Stimulated activated CD4-positive, alpha-beta T cell treated with anti-CD3 and anti-CD28 coated beads, Interleukin-4, amount 100 ng/mL, for 1 hour (primary cell): ENCODE data around the gene RAB40C.

ENCODE experiments used
- DNase-seq: peaks from one replicate; pipeline ENCODE4 v3.0.0-alpha.2; 2020

Gene RAB40C, protein sequence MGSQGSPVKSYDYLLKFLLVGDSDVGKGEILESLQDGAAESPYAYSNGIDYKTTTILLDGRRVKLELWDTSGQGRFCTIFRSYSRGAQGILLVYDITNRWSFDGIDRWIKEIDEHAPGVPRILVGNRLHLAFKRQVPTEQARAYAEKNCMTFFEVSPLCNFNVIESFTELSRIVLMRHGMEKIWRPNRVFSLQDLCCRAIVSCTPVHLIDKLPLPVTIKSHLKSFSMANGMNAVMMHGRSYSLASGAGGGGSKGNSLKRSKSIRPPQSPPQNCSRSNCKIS

DNA sequence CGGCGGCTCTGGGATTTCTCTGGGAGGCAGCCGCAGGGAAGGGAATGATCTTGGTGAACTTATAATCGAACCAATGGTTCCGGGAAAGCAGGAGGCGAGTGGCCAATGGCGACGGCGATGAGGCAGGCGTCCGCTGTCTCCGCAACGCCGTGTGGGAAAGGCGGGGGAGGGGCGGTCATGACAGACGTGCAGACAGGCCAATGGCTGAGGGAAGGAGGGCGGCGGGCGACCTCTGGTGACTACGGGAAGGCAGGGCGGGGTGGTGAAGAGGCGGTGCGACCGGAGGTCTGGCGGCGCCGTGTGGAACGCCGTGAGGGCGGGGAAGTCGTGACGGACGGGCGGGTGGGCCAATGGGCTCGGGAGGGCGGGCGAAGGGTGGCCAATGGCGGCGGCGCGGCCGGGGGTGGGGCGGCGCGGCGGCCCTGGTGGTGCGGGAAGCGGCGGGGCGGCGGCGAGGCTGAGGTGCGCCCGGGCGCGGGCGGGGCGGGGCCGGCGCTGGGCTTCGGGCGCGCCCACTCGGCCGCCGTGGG, at the start of gene RAB40C:
Gene RAB40C (plus strand): TSS at position 409 of the 530 bp plus-strand sequence. CDS start 226 bp downstream, outside the sequence.
- peak; percentile 99 for DNase-seq

DNA sequence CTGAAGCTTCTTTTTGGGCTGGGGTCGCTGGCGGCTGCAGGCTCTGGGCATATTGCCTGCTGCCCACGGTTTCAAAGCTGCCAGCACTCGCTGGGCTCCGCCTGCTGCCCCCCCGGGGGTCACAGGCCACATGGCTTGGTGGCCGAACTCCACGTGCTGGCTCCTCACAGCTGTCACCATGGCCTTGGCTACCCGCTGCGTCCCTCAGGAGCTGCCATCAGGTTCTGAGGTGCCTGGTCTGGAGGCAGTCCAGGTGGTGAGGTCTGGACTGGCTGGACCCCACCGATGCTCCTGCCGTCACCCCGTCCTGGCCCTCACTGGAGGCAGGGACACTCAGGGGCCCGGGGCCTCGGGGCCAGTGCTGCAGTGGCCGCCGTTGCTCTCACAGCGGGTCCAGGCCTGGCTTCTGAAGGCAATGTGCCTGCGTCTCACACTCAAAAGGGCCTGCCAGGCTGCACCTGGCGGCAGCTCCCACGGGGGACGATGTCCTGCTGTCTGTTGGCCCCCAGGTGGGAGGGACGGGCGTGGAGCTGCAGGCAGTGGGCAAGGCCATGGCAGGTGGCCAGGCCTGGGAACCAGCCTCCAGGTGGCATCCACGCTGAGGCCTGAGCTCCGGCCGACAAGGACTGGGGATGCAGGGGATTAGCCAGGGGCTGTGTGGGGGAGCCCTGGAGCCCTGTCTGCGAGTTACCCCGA, 49.1 kb upstream of the RAB40C start:
- DNase-seq = no peak

GRCh38 chr16:543301-544164, 46.3 kb upstream of the RAB40C start:
- no peak for DNase-seq

- no peak for DNase-seq
These were observed 45.3 kb upstream of the RAB40C start for GRCh38 chr16:544517-544916.

DNA sequence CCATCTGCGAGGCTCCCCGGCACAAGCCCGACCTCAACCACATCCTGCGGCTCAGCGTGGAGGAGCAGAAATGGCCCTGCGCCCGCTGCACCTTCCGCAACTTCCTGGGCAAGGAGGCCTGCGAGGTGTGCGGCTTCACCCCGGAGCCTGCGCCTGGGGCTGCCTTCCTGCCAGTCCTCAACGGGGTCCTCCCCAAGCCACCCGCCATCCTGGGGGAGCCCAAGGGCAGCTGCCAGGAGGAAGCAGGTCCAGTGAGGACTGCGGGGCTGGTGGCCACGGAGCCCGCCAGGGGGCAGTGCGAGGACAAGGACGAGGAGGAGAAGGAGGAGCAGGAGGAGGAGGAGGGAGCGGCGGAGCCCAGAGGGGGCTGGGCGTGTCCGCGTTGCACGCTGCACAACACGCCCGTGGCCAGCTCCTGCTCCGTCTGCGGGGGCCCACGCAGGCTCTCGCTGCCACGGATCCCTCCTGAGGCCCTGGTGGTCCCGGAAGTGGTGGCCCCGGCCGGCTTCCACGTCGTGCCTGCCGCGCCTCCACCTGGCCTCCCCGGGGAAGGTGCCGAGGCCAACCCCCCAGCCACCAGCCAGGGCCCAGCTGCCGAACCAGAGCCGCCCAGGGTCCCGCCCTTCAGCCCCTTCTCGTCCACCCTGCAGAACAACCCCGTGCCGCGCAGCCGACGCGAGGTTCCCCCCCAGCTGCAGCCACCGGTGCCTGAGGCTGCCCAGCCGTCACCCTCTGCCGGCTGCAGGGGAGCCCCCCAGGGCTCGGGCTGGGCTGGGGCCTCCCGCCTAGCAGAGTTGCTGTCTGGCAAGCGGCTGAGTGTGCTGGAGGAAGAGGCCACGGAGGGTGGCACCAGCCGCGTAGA, 42.7 kb upstream of the RAB40C start:
- peak; percentile 66 for DNase-seq

DNA sequence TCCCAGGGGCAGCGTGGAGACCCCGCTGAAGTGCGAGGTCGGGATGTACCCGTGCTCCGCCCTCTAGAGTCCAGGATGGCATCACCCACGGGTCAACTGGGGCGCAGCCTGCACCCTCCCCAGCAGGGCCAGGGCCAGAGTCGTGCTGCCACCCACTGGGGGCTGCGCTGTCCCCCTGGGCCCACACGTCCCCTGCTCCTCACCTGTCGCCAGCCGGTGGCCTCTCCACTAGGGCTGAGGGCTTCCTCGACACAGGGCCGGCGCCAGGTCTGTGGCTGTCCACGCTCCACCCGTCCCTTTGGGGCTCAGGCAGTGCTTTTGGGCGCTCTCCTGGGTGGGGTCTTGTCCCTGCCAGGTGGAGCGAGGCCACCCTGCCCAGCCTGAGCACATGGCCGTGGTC, 41.3 kb upstream of the RAB40C start:
- DNase-seq = no peak

GRCh38 chr16:549544-550263, 40.2 kb upstream of the RAB40C start:
- DNase-seq = no peak

GRCh38 chr16:551210-551609, 38.7 kb upstream of the RAB40C start:
- DNase-seq = no peak

DNA sequence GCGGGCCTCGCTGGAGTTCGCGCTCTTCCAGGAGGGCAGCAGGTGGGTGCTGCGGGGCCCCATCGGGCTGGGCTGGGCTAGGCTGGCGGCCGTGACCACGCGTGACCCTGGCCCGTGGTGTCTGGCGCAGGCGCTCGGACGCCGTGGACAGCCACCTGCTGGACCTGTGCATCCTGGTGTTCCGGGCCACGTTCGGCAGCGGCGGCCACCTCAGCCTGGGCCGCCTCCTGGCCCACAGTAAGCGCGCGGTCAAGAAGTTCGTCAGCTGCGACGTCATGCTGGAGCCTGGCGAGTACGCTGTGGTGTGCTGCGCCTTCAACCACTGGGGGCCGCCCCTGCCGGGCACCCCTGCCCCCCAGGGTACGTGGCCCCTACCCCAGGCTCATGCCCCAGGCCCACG, 37.7 kb upstream of the RAB40C start:
- no peak for DNase-seq

DNA sequence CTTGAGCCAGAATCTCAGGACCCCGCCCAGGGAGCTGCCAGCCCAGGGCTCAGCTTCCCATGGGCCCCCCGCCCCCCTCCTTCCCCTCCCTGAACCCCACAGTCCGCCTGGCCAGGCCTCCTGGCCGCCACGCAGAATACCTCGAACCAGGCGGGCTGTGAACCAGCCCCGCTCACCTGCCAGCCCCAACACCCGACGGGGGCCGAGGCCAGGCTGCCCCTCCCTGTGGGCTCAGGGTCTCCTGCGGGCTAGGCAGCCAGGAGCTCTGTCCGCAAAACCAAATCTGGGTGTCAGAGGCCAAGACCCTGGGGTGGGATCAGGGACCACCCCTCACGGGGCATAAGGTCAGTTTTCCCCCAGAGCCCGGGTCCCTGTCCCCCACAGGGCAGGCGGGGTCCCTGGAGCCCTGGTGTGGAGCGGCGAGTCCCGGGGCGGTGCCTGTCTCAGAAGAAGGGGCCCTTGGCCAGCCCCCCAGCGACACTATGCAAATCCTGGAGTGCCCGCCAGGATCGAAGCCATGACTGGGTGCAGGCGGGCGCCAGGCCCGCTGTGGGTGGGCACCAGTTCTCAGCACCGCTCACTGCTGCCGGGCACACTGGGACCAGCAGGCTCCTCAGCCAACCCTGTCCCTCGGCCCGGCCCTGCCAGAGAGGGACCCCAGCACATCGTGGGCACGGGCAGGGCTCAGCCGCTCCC, 36.1 kb upstream of the RAB40C start:
- DNase-seq = no peak

DNA sequence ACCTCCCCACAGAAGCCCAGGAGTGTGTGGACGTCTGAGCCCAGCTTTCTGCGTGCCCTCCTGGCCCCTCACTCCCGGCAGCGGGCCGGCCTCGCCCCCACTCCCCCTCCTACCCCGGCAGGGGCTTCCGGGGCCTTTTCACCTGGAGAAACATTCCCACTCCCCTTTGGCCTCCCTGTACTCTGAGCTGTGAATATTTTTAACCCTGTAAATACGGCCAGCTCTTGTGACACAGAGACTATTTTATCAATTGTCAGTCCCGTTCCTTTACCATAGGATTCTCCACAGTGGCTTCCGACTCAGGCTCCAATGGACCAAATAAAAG, 35.6 kb upstream of the RAB40C start:
- DNase-seq = no peak

DNA sequence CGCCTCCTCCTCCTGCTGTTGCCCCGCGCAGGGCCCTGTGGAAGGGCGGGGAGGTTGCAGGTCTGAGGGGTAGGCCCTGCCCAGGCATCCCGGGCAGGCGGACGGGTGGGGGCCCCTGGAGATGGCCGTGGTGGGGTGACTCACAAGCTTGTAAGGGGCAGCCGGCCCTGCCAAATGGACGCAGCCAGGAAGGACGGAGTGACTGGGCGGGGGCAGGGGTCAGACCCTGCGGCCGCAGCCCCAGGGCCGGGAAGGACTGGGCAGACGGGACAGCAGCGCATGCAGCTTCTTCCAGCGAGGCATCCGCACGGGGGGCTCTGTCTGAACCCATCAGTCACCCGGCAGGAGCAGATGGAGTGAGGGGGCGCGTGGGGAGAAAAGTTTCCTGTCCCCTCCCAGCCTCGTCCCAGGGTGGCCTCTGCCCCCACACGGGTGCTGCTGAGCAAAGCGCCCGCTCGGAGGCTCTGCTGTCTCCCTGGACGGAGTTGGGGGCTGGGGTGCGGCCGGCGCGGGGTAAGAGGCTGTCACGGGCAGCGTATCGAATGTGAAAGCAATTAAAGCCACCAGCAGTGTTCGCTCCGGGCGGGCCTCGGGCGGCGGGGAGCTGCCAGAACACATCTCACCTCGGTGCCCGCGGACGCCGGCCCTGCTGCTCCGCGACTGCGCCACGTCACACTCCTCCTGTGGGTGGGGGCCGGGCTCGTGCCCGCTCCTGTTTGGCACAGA, 35.1 kb upstream of the RAB40C start:
- DNase-seq = no peak

DNA sequence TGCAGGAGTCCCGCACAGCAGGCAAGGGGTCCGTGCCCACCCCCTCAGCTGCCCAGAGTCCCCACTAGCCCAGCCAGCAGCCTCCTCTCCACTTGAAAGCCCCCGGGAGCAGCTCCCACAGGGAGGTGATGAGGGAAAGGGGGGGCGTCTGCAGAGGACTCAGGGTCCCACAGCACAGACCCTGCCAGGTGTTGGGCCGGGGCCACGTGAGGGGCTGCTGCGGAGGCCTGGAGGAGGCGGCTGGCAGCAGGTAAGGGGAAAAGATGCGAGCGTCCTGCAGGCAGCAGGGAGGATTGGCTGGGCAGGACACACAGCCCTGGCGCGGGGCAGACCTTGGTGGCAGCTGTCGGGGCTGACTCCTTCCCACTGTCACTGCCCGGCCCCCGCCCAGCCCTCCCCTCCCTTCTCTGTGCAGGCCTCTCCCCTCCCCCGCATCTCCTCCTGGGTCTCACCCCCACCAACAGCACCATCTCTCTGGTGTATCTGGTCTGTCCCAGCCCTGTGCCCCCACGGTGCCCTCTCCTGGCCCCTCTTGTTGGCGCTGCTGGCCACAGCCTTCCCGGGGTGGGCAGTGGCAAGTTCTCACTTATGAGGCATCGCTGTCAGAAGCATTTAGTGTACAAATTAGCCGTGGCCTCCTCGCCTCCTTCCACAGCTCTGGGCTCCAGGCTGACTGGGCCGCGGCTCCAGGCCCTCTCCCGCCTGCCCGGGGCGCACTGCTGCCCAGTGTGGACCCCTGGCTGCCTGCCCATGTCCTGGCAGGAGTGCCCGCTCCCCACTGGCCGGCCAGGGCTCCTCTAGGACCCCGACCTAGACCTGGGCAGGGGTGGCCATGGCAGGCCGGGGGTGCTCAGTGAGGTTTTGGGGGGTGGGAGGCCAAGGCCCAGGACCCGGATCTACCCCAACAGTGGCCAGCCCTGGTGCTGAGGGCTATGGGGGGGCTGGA, 34.1 kb upstream of the RAB40C start:
- no peak for DNase-seq

DNA sequence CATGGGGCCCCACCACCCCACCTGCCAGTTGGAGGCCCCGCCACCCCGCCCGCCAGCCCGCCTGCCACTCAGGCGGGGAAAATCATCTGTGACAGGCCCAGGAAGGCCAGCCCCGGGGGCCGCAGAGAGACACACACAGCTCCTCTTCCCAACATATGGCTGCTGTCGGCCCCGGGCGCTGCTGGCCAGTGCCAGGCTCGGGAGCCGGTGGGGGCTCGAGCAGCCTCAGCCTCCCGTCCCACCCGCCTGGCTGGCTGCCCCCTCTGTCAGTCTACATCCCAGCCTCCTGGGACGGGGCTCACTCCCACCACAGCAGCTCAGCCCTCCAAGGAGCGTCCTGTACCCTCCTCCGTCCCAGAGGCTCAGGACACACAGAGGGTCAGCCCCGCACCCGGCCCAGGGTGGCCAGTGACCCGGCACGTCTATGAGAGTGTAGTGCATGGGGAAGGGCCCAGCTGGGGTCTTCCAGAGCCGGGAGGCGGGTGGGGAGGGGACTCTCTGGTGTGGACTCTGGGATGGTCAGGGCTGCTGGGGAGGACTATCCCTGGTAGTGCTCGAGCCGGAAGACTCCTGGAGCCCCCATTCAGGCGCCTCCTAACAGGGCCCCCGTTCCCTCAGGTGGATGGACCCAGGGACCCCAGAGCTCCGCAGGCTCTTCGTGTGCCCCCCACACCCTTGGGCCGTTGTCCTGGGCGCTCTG, 33.2 kb upstream of the RAB40C start:
- DNase-seq = no peak

- no peak for DNase-seq
These were observed 32.2 kb upstream of the RAB40C start for GRCh38 chr16:557463-558297.

- no peak for DNase-seq
These were observed 31.4 kb upstream of the RAB40C start for GRCh38 chr16:558298-559020.

DNA sequence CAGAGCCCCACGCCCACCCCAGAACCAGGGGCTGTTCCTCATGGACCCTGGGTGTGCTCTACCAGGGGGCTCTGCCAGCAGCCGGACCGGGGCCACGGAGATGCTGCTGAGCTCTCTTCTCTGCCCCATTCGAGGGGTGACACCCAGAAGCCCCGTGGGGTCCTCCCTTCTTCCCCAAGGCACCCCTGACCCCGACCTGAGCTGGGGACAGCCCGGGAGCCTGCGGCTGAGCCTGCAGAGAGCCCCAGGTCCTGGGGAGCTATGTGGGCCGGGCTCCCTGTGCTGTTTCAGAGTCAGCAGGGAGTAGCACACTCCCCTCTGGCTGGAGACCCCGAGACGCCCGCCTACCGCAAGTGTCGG, 30.9 kb upstream of the RAB40C start:
- no peak for DNase-seq
